NOMO-1 (cell line): ENCODE data around the gene ARVCF.

Experiments
- DNase-seq, 2 experiments: peaks; one replicate each; lab custom pipeline; 2025; ENCODE audit not compliant: unreplicated experiment in 2 of 2; lab: John Stamatoyannopoulos, UW

Gene ARVCF

DNA sequence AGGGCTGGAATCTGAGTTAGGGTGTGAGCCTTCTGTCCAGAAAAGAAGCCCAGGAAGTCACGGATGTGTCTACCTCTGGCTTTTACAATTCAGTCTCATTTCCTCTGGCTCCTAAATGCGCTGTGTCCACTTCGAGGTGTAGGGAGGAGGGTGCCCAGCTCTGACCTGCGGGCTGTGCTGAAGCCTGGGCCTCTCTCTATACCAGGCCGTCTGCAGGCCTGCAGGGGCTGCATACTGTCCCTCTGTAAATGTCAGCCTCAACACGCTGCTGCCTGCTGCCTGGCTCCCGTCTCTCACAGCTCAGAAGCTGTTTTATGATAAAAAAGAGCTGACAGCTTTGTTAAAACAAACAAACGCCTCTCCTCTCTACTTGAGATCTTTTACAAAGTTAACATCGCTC is 14.5 kb downstream of the ARVCF start:
- no peak for DNase-seq

DNA sequence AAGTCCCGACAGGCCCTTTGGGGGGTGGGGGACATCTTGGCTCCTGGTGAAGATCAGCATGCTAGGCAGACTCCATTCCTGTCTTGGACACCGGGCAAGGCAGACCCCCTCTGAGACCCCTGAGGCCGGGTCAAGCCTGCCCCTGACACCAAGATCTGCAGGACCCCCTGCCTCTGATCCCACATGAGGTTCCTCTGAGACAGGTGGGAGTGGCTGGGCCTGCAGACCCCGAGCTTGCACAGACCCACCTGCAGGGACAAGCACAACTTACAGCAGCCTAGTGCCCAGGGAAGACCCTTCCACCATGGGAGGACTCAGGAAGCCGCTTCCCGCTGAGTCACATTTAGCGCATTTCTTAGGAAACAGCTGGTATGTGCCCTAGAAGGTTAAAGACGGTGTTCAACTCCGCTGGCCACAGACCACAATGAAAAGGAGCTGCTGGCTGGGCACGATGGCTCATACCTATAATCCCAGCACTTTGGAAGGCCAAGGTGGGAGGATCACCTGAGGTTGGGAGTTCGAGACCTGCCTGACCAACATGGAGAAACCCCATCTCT is 15.5 kb downstream of the ARVCF start:
- no peak for DNase-seq

DNA sequence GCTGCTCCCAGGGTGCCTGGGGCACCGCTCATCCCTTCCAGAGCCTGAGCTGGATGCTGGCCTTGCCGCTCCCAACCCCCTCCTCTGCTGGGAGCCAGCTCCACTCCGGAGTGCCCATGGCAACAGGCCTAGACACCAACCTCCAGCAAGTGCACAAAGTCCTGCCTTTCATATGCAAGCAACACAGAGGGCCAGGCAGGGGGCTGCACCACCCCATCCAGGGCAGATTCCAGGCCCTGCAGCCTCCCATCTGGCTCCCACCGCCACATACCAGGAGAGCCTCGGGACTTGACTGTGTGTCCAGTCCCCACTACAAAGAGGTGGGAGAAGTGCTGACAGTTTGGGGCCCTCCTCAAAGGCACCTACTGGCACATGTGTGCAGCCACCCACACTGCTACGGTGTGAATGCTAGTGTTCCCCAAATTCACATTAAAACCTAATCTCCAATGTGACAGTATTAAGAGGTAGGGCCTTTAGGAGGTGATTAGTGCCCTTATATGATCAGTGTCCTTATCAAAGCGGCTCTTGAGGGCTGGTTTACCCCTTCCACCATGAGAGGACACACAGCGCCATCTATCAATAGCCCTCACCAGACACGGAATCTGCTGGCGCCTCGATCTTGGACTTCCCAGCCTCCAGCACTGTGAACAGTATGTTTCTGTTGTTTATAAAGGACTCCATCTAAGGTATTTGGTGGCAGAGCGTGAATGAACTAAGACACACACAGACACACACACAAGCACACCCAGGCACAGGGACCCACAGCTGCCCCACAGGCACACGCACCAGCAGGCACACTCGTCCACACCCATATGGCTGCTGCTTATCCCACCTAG is 16.2 kb downstream of the ARVCF start:
- no peak for DNase-seq

DNA sequence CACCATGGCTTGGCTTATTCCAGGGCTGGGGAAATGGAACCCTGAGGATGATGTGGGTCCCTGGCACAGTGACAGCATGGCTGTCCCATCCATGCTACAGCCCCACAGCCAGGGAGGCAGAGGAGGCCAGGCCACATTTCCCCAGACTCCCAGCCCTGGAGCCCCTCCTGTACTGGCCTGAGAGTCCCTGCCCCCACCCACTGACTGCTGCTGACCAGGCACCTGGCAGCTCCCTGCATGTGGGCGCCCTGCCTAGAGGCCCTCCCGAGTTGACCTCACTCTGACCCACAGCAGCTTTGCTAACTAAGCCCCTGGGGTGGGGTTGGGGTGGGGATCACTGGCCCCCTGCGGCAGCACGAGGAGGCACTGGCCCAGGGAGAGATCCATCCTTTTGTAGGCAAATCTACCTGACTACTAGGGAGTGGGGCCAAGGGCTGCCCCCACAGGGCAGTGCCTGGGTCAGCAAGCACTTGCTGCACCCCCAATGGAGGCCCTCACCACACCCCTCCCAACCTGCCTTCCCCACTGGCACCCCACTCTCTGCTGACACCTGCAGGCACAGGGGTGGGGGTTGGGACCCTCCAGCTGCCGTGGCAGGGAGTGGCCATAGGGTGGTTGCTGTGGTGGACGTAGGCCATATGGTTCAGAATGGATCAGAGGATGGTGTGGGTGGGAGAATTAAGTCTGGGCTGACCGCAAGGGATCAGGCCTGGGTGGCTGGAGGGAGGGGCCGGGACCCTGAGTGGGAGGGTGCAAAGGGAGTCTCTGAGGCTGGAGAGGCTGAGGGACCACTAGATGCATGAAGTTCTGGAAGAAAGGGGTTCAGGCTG is 17.4 kb downstream of the ARVCF start:
- DNase-seq = no peak

DNA sequence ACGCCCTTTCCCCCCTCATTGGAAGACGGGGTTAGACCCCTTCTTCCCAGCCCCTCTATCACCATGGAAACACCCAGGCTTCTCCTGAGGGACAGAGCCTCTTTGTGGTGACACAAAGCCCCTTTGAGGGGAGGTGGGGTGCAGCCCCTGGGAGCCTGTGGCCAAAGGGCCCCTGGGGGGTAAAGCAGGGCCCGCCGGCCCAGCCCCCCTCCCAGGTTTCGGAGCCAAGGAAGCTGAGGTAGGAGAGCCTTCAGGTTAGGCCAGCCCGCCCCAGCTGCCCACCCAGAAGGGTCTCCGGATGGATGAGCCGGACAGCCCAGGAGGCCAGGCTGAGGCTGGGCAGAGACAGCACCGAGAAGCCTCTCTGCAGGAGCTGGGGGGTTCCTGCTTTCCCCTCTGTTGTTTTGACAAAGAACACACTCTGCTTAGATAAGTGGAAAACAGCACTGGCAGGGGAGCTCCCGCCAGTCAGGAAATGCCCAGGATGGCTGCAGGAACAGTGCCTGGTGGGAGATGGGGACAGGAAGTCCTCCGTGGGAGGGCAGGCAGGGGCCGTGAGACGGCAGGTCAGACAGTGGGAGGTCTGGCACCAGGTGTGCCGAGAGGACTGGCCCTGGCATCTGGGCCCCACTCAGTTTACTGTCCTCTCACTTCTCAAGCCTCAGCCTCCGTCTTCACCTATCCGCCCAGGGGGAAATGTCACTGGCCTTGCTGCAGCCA is 18.2 kb downstream of the ARVCF start:
- DNase-seq = no peak

DNA sequence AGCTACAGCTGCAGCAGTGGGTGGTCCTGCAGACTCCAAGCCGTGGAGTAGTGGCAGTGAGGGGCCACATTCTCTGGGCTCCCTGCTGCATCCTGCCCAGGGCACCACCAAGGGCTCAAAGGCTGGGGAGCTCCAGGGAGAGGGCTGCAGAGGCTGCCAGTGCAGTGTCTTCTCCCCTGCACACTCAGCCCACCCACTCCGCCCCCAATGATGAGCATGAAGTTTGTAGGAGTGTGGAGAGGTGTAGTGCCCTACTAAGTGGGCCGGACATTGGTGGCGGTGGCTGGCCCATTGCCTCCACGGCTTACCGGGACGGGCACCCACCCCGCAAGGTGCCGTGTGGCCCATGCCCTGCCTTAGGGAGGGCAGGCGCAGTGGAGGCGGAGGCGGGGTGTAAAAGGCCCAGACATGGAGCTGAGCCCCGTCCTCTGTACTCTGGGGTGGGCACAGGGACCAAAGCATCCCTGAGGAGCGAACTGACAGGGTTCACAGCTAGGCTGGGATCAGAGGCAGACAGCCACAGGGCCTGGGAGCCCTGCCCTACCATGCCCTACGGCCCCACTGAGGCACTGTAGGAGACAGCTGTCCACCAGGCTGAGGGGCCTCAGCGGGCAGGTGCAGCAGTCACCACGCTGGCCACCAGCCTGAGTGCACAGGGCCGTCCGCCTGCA is 18.9 kb downstream of the ARVCF start:
- DNase-seq = no peak

DNA sequence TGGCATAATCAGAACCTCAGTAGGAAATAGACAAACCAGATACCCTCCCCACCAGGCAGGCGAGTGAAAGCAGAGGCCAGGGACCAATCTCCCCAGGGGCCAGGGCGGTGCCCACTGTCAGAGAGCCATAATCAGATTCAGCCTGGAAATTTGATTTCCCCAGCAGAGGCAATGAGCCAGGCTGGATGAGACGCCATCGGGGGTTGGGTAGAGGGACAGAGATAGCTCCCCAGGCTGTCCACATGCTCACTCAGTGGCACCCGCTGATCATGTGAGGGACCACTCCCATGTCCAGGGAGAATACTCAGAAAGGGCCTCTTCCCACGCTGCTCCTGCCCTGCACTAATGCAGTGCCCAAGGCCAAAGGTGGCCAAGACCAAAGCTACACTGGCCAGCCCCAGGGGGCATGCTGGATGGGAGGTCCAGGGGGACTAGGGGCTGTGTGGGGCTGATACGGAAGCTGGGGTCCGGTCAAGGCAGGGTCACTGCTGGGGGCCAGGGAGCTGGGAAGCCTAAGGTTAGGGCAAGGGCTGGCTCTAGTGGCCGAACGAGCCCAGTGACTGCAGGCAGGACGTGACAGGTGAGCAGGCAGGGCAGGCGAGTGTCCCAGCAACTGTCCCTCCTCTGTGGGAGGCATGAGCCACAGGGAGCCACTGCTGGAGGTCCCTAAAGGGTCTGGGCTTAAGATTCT is 19.8 kb downstream of the ARVCF start:
- no peak for DNase-seq

DNA sequence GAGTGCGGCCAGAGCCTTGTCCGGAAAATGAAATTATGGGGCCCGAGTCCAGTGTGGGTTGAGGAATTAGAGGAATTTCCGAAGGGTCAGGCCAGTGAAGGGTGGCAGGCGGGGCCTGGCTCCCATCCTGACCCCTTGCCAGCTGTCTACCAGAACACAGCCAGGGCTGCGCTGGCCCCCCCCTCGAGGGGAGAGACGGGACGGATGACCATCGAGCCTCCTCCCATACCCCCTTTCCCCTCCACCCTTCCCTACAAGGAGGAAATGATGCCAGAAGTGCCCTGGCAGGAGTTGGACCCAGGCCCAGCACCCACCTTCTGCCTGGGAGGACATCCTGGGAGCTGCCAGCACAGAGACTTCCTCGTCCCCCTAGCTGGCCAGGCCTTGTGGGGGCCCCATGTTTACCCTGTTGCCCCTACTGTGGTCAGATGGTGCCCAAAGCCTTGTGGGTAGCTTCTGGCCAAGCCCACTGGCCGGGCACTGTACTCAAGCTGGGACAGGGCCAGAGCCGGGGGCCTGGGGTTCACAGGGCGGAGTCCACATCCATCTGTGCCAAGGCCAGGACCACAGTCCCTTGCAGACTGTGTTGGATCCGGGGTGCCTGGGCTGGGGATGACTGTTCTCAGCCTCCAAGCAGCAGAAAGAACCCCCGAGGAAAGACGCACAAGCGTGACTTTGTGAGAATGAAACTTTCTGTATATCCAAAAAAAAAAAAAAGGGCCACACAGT is 20.8 kb downstream of the ARVCF start:
- no peak for DNase-seq

DNA sequence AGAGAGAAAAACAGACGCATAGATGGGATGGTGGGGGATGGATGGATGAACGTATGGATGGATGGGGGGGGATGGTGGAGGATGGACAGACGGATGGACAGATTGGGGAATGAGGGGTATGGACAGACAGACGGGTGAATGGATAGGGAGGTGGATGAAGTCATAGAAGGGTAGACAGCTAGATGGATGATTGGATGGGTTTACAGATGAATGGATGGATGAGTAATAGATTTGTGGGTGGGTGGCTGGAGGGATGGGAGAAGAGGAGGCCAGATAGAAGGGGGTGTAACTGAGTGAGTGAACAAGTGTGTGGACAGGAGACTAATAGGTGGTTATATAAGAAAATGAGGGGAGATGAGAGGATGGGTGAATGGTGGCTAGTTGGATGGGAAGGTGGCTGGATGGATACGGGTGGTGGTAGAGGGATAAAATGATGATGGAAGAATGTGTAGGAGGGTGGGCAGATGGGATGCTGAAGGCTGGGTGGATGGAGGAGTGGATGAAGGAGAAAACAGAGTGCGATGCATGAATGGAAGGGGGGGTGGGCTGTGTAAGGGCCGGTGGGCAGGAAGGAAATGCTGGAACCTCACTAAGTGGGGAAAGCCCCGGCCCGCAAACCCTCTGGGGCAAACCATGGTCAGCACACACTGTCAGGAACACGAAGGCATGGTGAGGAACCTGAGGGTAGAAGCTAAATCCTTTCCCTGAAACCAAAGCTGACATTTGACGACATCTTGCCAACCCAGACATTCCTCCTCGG is 21.6 kb downstream of the ARVCF start:
- no peak for DNase-seq

DNA sequence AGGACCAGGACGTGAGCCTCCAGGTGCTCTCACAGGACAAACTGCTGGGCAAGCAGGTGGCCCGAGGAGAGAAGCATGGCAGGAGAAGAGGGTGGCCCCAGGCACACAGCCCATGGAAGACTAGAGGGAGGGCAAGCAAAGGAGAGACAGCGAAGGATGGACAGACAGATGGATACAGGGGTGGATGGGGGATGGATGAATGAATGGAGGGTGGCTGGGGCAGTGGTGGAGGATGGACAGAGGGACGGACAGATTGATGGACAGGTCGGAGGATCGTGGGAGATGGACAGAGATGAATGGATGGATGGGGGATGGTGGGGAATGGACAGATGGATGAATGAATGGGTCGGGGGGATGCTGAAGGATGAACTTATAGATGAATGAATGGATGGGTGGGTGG is 22.7 kb downstream of the ARVCF start:
- no peak for DNase-seq

DNA sequence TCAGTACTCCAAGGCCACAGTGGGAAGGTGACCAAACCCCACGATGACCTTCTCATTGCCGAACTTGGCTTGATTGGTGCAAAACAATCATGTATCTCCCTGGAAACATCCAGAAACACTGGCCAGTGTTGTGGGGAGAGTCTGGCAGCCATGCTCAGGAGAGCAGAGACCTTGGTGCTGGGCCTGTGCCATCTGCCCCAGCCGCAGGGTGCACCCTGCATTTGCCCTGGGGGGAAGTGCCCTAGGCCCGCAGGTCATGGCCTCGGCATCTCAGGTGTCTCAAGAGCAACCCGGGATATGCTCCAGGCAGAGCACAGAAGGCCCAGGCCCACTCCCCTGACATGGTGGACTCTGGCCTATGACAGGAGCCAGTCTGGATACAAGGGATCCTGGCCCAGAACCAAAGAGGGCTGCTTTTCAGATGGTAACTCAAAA is 23.7 kb downstream of the ARVCF start:
- DNase-seq = no peak

DNA sequence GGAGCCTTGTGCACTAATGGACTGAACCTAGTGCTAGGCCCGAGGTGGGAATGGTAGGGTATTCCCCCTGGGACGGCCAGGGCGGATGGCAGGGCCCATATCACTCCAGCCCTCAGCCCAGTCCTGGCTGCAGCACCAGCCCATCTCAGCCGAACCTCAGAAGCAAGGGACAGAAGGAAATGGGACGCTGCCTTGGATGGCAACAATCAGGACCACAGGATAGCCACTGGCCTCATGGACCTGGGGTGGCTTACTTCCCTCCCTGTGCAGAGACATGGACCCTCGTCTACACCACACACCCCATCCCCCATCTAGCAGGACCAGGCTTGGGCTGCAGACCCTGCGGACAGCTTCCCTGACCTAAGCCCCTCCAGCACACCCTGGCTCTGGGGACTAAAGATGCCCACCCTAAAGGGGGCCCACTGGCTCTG is 24.1 kb downstream of the ARVCF start:
- no peak for DNase-seq

DNA sequence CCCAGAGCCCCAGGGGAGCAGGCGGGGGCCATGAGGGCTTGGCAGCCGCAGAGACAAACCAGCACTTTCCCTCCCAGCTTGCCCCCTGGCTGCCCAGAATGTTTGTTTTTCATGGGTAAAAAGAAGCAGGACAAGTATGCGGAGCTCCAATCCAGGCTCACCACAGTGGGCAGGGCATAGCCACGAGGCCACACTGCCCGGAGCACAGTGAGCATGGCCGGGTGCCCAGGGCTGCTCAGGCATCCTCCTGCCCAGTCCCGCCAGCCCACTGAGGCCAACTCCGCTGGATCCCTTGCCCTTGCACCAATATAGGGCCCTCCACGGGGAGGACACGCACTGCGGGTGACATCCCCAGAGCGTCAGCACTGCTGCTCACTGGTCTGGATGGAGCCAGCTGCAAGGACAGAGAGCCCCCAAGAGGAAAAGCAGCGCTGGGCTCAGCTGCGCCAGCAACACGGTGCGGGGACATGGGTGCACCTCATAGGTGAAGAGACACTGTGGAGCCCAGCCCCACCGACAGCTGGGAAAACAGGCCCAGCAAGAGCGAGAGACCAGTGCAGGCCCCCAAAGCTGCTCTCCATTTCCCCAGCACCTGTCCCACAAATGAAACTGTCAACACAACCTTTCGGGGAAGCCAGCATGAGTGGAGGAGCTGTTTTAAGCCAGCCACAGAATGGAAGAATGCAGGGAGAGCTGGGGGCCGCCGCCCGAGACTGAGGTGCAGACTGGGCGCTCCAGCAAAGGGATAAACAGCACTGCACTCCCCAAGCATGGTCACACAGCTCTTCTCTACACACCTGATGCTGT is 24.8 kb downstream of the ARVCF start:
- no peak for DNase-seq

DNA sequence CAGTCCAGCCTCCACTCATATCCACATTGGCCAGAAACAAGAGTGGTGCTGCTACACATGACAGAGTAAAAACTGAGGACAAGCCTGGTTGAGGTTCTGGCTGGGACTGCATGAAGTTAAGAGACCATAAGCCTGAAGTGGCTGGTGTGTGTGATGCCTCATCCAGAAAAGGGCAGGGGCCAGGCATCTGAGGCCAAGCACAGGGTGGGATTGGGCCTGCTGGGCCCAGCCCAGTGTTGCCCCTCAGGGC is 25.3 kb downstream of the ARVCF start:
- DNase-seq = no peak

DNA sequence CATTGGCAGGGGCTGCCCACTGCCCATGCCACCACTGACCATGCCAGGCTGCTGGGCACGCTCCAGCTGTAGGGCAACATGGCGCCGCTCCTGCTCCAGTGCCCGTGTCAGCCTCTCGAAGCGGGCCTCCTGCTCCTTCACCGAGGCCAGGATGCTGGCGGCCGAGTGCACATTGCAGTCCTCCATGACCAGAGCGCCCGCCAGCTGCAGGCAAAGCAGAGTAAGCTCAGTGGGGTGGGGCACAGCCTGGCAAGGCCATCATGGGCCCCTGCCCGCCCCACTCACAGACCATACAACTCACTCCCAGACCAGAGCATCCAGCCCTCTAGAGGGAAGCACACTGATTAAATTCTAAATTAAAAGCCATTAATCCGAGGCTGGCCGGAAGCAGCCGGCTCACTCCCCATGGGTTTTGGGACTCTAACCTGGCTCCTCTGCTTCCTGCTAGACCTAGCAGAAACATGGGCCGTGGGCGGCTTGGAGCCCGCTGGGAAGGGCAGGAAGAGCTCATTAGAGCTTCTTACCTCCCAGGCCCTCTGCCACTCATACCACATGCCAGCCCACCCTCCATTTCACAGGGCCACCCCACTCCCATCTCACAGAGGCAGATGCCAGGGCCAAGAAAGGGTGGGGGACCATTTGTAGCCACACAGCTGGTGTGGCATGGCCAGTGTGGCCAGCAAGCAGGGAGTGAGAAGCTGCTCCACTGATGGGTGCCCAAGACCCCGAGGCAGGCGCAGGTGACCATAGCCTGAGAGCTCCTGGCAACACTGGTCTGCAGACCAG is 25.8 kb downstream of the ARVCF start:
- no peak for DNase-seq

DNA sequence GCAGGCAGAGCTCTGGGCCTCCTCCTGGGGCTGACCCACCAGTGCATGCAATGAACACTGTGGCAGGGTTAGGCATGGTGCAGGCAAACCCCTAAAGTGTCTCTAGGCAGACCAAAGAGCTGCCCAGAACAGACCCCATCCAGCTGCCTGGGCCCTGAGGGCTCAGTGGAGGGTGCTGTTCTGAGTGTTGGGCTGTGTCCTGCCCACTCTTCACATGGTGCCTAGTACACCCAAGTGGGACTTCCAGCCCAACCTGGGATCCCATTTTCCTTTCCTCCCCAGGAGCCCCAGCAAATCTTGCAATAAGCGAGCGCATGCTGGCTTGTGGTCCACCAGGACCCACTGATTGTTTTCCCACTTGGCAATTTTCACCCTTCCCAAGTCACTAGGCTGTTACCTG is 26.4 kb downstream of the ARVCF start:
- DNase-seq = no peak

DNA sequence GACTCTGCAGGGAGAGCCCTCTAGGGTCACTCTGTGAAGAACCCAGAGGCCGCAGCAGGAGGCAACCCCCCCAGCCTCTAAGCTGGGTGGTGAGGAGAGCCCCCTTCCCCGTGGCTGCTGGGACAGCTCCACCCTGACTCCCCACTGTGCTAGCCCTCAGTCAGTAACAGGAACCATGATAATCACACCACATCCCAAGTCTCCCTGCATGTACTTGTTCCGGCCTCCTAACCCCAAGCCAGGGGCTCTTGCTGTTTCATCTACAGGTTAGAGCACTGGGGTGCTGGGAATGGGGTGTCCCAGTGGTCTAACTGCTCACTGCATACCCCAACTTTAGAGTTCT is 26.9 kb downstream of the ARVCF start:
- no peak for DNase-seq
